HG03025 (cell line): ENCODE results near the gene GPD1.
"Not testable (repeated sequence)": the region's sequence is repeated elsewhere in the genome, so short reads cannot be mapped to it uniquely, and the experiment has no call there.

Experiments used
- ATAC-seq: cut with Tn5 transposase; IDR thresholded peaks from one replicate; pipeline ENCODE4 v1.9.1; 2021; ENCODE audit warnings: mild to moderate bottlenecking, moderate library complexity; ENCODE audit not compliant: unreplicated experiment, low FRiP score

GPD1 gene

GRCh38 chr12:50120521-50120920 is 16.7 kb downstream of the GPD1 start:
- no peak for ATAC-seq

- ATAC-seq = no peak
Observed at GRCh38 chr12:50120953-50121352, 17.1 kb downstream of the GPD1 start.

- no peak for ATAC-seq
Observed at GRCh38 chr12:50121641-50122040, 17.8 kb downstream of the GPD1 start.

DNA sequence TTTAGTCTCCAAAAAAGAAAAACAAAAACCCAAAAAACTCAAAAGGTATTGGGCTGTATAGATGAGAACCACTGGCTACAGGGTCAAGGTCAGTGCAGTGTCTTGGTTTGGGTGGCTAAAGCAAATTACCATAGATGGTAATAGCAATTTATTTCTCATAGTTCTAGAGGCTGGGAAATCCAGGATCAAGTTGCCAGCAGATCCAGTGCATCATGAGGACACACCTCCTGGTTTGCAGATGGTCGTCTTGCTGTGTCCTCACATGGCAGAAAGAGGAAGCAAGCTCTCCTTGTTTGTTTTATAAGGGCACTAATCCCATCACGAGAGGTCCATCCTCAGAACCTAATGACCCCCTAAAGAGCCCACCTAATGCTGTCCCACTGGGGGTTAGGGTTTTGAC is 19.4 kb downstream of the GPD1 start:
- no peak for ATAC-seq

DNA sequence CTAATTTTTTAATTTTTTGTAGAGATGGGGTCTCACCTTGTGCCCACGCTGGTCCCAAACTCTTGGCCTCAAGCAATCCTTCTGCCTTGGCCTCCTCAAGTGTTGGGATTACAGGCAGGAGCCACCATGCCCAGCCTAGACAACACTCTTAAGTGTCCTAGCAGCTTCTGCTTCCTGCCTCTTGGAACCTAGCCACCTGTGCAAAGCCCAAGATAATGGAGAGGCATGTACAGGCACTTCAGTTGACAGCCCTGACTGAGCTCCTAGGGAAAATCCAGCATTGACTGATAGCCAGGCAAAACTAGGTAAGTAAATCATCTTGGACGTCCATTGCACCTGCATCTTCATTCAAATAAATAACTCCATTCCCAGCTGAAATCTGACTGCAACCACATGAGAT is 23.7 kb downstream of the GPD1 start:
- ATAC-seq = no peak

DNA sequence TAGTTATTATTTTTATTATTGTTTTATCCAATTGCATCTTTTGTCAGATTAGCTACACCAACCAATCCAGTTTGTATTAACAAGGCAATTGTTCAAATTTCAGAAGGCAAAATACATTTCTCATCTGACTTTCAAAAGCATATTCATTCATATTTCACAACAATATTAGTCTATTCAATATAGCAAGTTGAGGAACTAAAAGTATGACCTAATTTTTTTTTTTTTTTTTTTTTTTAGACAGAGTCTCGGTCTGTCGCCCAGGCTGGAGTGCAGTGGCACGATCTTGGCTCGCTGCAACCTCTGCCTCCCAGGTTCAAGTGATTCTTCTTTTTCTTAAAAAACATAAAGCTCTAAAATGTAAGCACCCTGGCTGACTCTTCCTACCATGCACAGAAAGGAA is 25.5 kb downstream of the GPD1 start:
- ATAC-seq = no peak

- no peak for ATAC-seq
Observed at GRCh38 chr12:50132505-50133135, 28.8 kb downstream of the GPD1 start.

DNA sequence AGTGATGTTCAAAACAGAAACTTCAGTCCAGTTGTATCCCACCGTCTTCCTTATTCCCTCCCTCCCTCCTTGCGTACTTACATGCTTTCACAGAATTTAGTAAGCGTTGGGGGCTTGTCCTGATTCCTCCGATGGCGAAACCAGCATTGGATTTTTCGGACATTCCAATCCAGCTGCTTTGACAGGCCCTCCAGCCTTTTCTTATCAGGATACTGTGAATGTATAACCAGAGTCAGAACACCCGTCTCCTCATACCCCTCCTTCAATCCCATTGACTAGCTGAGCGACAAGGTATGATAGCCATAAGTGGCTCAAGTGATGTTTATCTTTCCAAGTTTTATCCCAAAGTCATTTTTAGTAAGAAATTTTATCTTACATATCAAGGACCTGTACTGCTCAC is 39.2 kb downstream of the GPD1 start:
- ATAC-seq = no peak

- ATAC-seq = no peak
Observed at GRCh38 chr12:50145439-50145838, 41.6 kb downstream of the GPD1 start.

DNA sequence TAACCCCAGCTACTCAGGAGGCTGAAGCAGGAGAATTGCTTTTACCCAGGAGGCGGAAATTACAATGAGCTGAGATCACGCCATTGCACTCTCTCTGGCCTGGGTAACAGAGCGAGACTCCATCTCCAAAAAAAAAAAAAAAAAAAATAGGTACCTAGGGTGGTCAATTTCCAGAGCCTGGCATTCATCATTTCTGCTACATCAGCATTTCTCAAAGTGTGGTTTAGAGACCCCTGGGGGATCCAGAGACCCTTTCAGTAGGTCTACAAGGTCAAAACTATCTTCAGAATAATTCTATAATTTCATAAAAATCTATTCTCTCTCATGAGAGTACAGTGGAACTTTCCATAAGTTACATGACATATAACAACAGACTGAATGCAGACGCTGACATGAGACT is 43.5 kb downstream of the GPD1 start:
- ATAC-seq = no peak

- not testable (repeated sequence) for ATAC-seq
Observed at GRCh38 chr12:50148011-50148410, 44.2 kb downstream of the GPD1 start.

GRCh38 chr12:50149311-50149710 is 45.5 kb downstream of the GPD1 start:
- ATAC-seq = no peak

GRCh38 chr12:50151047-50151687 is 47.4 kb downstream of the GPD1 start:
- no peak for ATAC-seq

DNA sequence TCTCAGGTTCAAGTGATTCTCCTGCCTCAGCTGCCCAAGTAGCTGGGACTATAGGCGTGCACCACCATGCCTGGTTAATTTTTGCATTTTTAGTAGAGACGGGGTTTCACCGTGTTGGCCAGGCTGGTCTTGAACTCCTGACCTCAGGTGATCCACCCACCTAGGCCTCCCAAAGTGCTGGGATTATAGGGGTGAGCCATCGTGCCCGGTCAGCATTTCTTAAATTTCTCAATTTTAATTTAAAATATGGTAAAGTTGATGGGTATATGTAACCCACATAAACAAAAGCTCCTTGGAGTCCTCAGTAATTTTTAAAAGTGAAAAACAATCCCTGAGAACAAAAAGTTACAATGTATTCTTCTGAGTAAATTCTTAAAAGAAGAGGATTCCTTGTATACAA is 51.1 kb downstream of the GPD1 start:
- ATAC-seq = not testable (repeated sequence)

DNA sequence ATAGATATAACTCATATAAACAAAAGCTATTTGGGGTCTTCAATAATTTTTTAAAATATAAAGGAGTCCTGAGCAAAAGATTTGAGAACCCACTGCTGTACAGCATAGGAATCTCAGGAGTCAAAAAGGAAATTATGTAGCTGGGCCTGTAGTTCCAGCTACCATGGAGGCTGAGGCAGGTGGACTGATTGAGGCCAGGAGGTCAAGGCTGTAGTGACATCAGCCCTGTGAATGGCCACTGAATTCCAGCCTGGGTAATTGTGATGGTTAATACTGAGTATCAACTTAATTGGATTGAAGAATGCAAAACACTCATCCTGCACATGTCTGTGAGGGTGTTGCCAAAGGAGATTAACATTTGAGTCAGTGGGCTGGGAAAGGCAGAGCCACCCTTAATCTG is 52.8 kb downstream of the GPD1 start:
- no peak for ATAC-seq

GRCh38 chr12:50157259-50157658 is 53.5 kb downstream of the GPD1 start:
- ATAC-seq = no peak

GRCh38 chr12:50160643-50161042 is 56.8 kb downstream of the GPD1 start:
- no peak for ATAC-seq
